GM12878 (cell line): ENCODE data around the gene PTGIS. TPM values are rescaled to one million over a fixed set of nuclear protein-coding genes. Genes with fewer than 3 reads are reported as not detected.

Experiments
- ATAC-seq: fragments of 200-7000 bp; cut with Tn5 transposase; 3 replicates; pipeline ENCODE4 v1.9.1; 2020; ENCODE audit warnings: mild to moderate bottlenecking, moderate library complexity
- BruUV-seq: library from RNA; stranded (reverse); fragments of 400-500 nt; replicated peaks from 2 replicates; lab custom pipeline; 2021; lab: Mats Ljungman, UMichigan
- CTCF ChIA-PET: fragments of 300-600 bp; sonication (Branson Sonifier 250); formaldehyde crosslinking; extraction: SDS; loops from one replicate; lab custom pipeline; 2021; ENCODE audit warnings: inconsistent platforms; lab: Yijun Ruan, JAX
- POLR2A ChIA-PET: fragments of 350-600 bp; formaldehyde crosslinking; extraction: SDS; loops from one replicate; lab custom pipeline; 2021; ENCODE audit warnings: inconsistent platforms; lab: Charles Lee
- RAD21 ChIA-PET: fragments of 300-600 bp; sonication (Branson Sonifier 250); formaldehyde crosslinking; loops from one replicate; lab custom pipeline; 2023; ENCODE audit warnings: antibody characterized with exemption; ENCODE audit not compliant: unreplicated experiment; lab: Charles Lee
- SMC1A ChIA-PET: fragments of 300-600 bp; sonication (Branson Sonifier 250); formaldehyde crosslinking; loops from one replicate; lab custom pipeline; 2023; ENCODE audit not compliant: unreplicated experiment, uncharacterized antibody; lab: Charles Lee
- DNase-seq: peaks from one replicate; pipeline ENCODE4 v3.0.0-alpha.2; 2011; ENCODE audit warnings: low read depth, low spot score
- FAIRE-seq: peaks from 3 replicates; lab custom pipeline; 2011; peaks lifted over from hg19 to GRCh38; lab: Jason Lieb, UNC
- H2AFZ ChIP-seq: 2 replicates; pipeline ENCODE4 v1.6.0; 2011; ENCODE audit warnings: low read depth, low read length, control low read depth; ENCODE audit not compliant: control insufficient read depth
- H3K27ac ChIP-seq: 2 replicates; pipeline ENCODE4 v1.5.1; 2011; ENCODE audit warnings: control low read depth; ENCODE audit not compliant: control insufficient read depth, insufficient read depth
- H3K27me3 ChIP-seq, 2 experiments: replicated peaks in 1 of 2; 2 replicates each; pipeline versions ENCODE4 v1.6.0 to v1.6.1; 2011; ENCODE audit warnings: low read length in 1 of 2; ENCODE audit not compliant: control insufficient read depth in 2 of 2, insufficient read depth in 2 of 2
- H3K36me3 ChIP-seq, 2 experiments: 2 replicates each; pipeline ENCODE4 v1.5.1; 2011; ENCODE audit warnings: low read length in 1 of 2; ENCODE audit not compliant: control insufficient read depth in 2 of 2, insufficient read depth in 2 of 2
- H3K4me1 ChIP-seq: 2 replicates; pipeline ENCODE4 v1.6.1; 2011; ENCODE audit warnings: mild to moderate bottlenecking, low read length, moderate library complexity, mixed read lengths; ENCODE audit not compliant: control insufficient read depth, insufficient read depth
- H3K4me2 ChIP-seq: 2 replicates; pipeline ENCODE4 v1.6.0; 2011; ENCODE audit warnings: control low read depth; ENCODE audit not compliant: control insufficient read depth, insufficient read depth
- H3K4me3 ChIP-seq: fragments of 200-600 bp; sonication (generic); 2 replicates; pipeline ENCODE4 v1.5.1; 2016
- H3K79me2 ChIP-seq: 2 replicates; pipeline ENCODE4 v1.6.0; 2011; ENCODE audit warnings: low read length; ENCODE audit not compliant: control insufficient read depth, insufficient read depth
- H3K9ac ChIP-seq: 2 replicates; pipeline ENCODE4 v1.8.0; 2011; ENCODE audit warnings: low read length, control low read depth, mixed read lengths; ENCODE audit not compliant: control insufficient read depth, insufficient read depth
- H3K9me3 ChIP-seq: replicated peaks from 3 replicates; pipeline ENCODE4 v1.5.1; 2011; ENCODE audit warnings: mild to moderate bottlenecking, low read length; ENCODE audit not compliant: control insufficient read depth, insufficient read depth
- H4K20me1 ChIP-seq: 2 replicates; pipeline ENCODE4 v1.6.0; 2011; ENCODE audit not compliant: control insufficient read depth, insufficient read depth
- CHD1 ChIP-seq: IDR thresholded peaks from 2 replicates; pipeline ENCODE4 v1.6.1; 2012; ENCODE audit warnings: low read depth, low read length, improper control_type of control experiment
- HCFC1 ChIP-seq: fragments of 150-350 bp; IDR thresholded peaks from 2 replicates; pipeline ENCODE4 v1.6.1; 2014; ENCODE audit warnings: low read length
- IKZF1 ChIP-seq: fragments of 450-650 bp; conservative IDR thresholded peaks from 2 replicates; pipeline ENCODE4 v1.6.1; 2017; ENCODE audit warnings: antibody characterized with exemption, mild to moderate bottlenecking
- IRF4 ChIP-seq: IDR thresholded peaks from 2 replicates; pipeline ENCODE4 v1.6.1; 2011; ENCODE audit warnings: low read depth, low read length
- NR2C2 ChIP-seq: IDR thresholded peaks from 2 replicates; pipeline ENCODE4 v1.6.1; 2011; ENCODE audit warnings: borderline replicate concordance, low read depth; ENCODE audit not compliant: control insufficient read depth, insufficient read length
- NRF1 ChIP-seq: conservative IDR thresholded peaks from 2 replicates; pipeline ENCODE4 v1.6.1; 2011; ENCODE audit warnings: mild to moderate bottlenecking, low read depth, low read length, improper control_type of control experiment
- ZNF622 ChIP-seq: fragments of 450-650 bp; IDR thresholded peaks from 2 replicates; pipeline ENCODE4 v1.6.1; 2017; ENCODE audit warnings: mild to moderate bottlenecking, inconsistent platforms
- WGBS: methylation state at CpG from one replicate; pipeline ENCODE4 v1.1.6; 2016; ENCODE audit warnings: low lambda C conversion rate; ENCODE audit not compliant: insufficient replicate concordance, insufficient coverage; ENCODE audit errors: missing lambda C conversion rate; 5-methylcytosine and 5-hydroxymethylcytosine counted together
- in situ Hi-C: fragments of 300-500 bp; cut with MboI; formaldehyde crosslinking; loops from 9 replicates; pipeline ENCODE4 v1.14.3; 2018; ENCODE audit warnings: mixed read lengths
- intact Hi-C: fragments of 100-400 bp; cut with micrococcal nuclease; formaldehyde crosslinking; loops from one replicate; pipeline ENCODE4 v1.14.2; 2022; ENCODE audit not compliant: unreplicated experiment
- polyA plus RNA-seq, 11 experiments: library from polyadenylated mRNA; depleted of rRNA in 4 of 11; unstranded in 6 of 11; stranded (reverse) in 5 of 11; fragments of >200 nt; fragmentation: Nextera tagmentation in 4 of 11; fragmentation: Illumina TruSeq in 1 of 11; extraction: Ambion mirVana in 4 of 11; extraction: Trizol in 1 of 11; gene quantifications; 1 replicate in 1 of 11; 2 replicates in 10 of 11; pipeline versions ENCODE4 v1.2.1 to v1.2.3, GENCODE V29; 2011 to 2016; ENCODE audit warnings: inconsistent platforms in 2 of 11, missing spikeins in 2 of 11, low read depth in 1 of 11
- total RNA-seq, 4 experiments: library from RNA; depleted of rRNA in 3 of 4; stranded (reverse); fragments of >200 nt in 3 of 4; fragmentation: Illumina TruSeq in 1 of 4; extraction: Trizol in 1 of 4; gene quantifications; 2 replicates each; pipeline versions ENCODE4 v1.2.1 to v1.2.3, GENCODE V29; 2013 to 2021
- TF ChIP-seq, protein P1 (sequence below): IDR thresholded peaks from 2 replicates; pipeline ENCODE4 v1.6.1; 2011; ENCODE audit warnings: mild to moderate bottlenecking, low read depth, low read length, moderate library complexity; ENCODE audit not compliant: insufficient replicate concordance
- TF ChIP-seq, protein P2 (sequence below): fragments of 450-650 bp; IDR thresholded peaks from 2 replicates; pipeline ENCODE4 v1.6.1; 2016; ENCODE audit warnings: mild to moderate bottlenecking, moderate library complexity, borderline replicate concordance

PTGIS gene
- total and polyA plus RNA-seq, 10 of the 15 experiments (the other 5 are each of a cell fraction or from before 2014, with no cell fraction given), result 0.10 TPM; not detected in 9

- BruUV-seq, result no TSS peak
- ChIA-PET POLR2A (no interaction called here), SMC1A (interaction anchor here (0.8 to 1.7 kb wide), 2 partner anchors 13 to 38 kb away, joined by 3 read pairs; no protein-coding TSS in a partner anchor), CTCF (interaction anchor here (0.6 to 0.7 kb wide), 2 partner anchors 12 to 1462 kb away, joined by 3 read pairs; no protein-coding TSS in a partner anchor), RAD21 (no interaction called here)
- DNase-seq (no peak), ATAC-seq (no peak), FAIRE-seq (no peak)
- Histone ChIP-seq H3K4me3 (no peak overlapping the region), H3K4me2 (no peak overlapping the region), H3K9me3 (no peaks in the 10 kb centered on the region), H3K4me1 (peaks cover 4% of the 10 kb centered on the region), H3K27ac (no peak overlapping the region), H2AFZ (no peak overlapping the region), H3K27me3 (peaks cover 2 to 13% of the 10 kb centered on the region in 2 experiments; a peak in 3 of 4 replicates), H3K79me2 (no peaks in the 10 kb centered on the region), H3K9ac (no peak overlapping the region), H4K20me1 (no peaks in the 10 kb centered on the region), H3K36me3 (no peaks in the 10 kb centered on the region)
- intact Hi-C loops, result no loop called here
- in situ Hi-C loops, result no loop called here
- TF ChIP-seq IKZF1 (no peak), ZNF622 (no peak), CHD1 (no peak), IRF4 (no peak), NRF1 (no peak), HCFC1 (no peak), NR2C2 (no peak)
- TF ChIP-seq, protein P1, sequence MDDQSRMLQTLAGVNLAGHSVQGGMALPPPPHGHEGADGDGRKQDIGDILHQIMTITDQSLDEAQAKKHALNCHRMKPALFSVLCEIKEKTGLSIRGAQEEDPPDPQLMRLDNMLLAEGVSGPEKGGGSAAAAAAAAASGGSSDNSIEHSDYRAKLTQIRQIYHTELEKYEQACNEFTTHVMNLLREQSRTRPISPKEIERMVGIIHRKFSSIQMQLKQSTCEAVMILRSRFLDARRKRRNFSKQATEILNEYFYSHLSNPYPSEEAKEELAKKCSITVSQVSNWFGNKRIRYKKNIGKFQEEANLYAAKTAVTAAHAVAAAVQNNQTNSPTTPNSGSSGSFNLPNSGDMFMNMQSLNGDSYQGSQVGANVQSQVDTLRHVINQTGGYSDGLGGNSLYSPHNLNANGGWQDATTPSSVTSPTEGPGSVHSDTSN, result no peak
- TF ChIP-seq, protein P2, sequence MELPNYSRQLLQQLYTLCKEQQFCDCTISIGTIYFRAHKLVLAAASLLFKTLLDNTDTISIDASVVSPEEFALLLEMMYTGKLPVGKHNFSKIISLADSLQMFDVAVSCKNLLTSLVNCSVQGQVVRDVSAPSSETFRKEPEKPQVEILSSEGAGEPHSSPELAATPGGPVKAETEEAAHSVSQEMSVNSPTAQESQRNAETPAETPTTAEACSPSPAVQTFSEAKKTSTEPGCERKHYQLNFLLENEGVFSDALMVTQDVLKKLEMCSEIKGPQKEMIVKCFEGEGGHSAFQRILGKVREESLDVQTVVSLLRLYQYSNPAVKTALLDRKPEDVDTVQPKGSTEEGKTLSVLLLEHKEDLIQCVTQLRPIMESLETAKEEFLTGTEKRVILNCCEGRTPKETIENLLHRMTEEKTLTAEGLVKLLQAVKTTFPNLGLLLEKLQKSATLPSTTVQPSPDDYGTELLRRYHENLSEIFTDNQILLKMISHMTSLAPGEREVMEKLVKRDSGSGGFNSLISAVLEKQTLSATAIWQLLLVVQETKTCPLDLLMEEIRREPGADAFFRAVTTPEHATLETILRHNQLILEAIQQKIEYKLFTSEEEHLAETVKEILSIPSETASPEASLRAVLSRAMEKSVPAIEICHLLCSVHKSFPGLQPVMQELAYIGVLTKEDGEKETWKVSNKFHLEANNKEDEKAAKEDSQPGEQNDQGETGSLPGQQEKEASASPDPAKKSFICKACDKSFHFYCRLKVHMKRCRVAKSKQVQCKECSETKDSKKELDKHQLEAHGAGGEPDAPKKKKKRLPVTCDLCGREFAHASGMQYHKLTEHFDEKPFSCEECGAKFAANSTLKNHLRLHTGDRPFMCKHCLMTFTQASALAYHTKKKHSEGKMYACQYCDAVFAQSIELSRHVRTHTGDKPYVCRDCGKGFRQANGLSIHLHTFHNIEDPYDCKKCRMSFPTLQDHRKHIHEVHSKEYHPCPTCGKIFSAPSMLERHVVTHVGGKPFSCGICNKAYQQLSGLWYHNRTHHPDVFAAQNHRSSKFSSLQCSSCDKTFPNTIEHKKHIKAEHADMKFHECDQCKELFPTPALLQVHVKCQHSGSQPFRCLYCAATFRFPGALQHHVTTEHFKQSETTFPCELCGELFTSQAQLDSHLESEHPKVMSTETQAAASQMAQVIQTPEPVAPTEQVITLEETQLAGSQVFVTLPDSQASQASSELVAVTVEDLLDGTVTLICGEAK, result no peak
- WGBS, result 57% methylated on average over 7 of the region's 7 CpGs
These were observed 2.4 kb upstream of the PTGIS start for GRCh38 chr20:49570161-49570827.
